ENCODE results near the gene APLNR.
A peak's percentile ranks its signal among the peaks of the same experiment; 100 is the strongest.

APLNR gene

DNA sequence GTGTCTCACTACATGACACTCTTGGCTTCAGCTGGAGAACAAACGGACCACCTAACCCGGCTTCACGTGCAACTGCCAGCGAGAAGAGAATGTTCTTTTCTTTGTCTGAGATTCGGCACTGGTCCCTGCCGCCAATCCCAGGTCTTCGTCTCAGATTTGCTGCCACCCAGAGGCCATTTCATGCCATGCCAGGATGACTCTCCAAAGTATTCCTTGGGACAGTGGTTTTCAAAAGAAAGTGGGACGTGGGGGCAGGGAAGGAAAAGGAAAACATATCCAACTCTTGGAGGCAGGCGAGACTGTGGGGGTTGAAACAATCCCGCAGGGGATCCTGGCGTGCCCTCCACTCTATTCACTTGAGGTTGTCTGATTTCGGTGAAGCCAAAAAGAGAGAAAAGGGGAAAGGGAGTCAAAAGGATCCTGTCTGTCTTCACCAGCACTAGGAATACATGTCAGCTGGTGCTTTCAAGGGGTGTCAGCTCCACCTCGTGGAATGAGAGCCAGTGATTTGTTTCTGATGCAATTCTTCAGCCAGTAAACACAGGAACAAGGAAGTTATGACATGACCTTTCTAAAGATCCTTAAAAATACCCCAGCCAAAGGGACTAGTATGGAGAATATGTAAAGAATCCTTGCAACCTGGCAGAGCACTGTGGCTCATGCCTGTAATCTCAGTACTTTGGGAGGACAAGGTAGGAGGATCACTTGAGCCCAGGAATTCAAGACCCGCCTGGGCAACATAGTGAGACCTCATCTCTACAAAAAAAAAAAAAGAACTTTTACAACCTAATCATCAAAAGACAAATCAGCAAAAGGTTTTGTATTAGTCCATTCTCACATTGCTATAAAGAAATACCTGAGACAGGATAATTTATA, 41.0 kb upstream of the APLNR start:
- H2AFZ ChIP-seq (ENCODE audit: low read depth) = 0 out of 2 replicates have a peak overlapping the region, but pooled peaks have one; percentile 27
- no peak overlapping the region for H3K4me2 ChIP-seq

DNA sequence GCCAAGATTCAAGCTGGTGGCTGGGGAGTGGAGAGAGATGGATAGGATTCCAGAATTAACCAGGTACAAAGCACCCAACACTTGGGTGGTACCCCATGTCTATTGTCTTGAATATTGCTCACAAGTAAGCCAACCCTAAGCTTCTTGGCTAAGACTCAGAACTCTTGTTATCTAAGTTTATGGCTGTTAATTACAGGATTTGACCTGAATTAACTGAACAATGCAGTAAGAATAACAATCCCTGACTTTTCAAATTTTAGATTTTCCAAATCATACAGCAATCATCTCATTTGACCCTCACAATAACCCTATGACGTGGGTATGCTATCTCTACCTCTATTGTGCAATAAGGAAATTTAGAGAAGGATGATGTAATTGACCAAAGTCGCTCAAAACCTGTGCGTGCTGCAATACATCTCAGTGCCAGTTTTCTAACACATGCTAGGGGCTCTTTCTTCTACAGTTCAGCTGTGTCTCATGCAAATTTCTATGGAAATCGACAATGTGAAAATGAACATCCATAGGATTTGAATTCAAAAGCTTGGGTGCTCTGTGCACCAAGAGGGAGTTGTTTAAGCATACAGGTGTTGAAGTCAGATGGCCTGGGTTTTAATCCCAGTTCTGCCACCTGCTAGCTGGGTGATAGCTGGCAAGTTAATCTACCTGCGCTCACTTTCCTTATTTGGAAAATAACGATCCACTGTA, 40.1 kb upstream of the APLNR start:
- Histone ChIP-seq H3K4me2 (no peak overlapping the region), H3K4me1 (ENCODE audit: low read depth, poor library complexity, severe bottlenecking) (no peaks in the 10 kb centered on the region), H3K9ac (no peak overlapping the region), H4K20me1 (ENCODE audit: insufficient read depth) (no peaks in the 10 kb centered on the region), H3K27ac (no peak overlapping the region), H3K27me3 (ENCODE audit: insufficient read depth, low read depth) (no peaks in the 10 kb centered on the region), H3K4me3 (IDR thresholded peaks at IDR 0.05; ENCODE audit: insufficient read depth, low read depth, low read length) (no peak overlapping the region), H3K79me2 (ENCODE audit: insufficient read depth, low read depth) (no peaks in the 10 kb centered on the region), H2AFZ (ENCODE audit: low read depth) (0 out of 2 replicates have a peak overlapping the region, but pooled peaks have one; percentile 27), H3K36me3 (ENCODE audit: insufficient read depth) (no peaks in the 10 kb centered on the region)
- TF ChIP-seq CTCF (conservative IDR thresholded peaks at IDR 0.05; ENCODE audit: low read depth, low read length) = no peak

More for the DNA sequence above, 41.0 kb upstream of the APLNR start:
- Histone ChIP-seq H3K4me1 (ENCODE audit: low read depth, poor library complexity, severe bottlenecking) (no peaks in the 10 kb centered on the region), H3K27ac (no peak overlapping the region), H3K36me3 (ENCODE audit: insufficient read depth) (no peaks in the 10 kb centered on the region), H3K27me3 (ENCODE audit: insufficient read depth, low read depth) (no peaks in the 10 kb centered on the region), H3K79me2 (ENCODE audit: insufficient read depth, low read depth) (no peaks in the 10 kb centered on the region), H3K9ac (no peak overlapping the region), H3K4me3 (IDR thresholded peaks at IDR 0.05; ENCODE audit: insufficient read depth, low read depth, low read length) (no peak overlapping the region), H4K20me1 (ENCODE audit: insufficient read depth) (no peaks in the 10 kb centered on the region)
- TF ChIP-seq CTCF (conservative IDR thresholded peaks at IDR 0.05; ENCODE audit: low read depth, low read length) = peak; percentile 87

DNA sequence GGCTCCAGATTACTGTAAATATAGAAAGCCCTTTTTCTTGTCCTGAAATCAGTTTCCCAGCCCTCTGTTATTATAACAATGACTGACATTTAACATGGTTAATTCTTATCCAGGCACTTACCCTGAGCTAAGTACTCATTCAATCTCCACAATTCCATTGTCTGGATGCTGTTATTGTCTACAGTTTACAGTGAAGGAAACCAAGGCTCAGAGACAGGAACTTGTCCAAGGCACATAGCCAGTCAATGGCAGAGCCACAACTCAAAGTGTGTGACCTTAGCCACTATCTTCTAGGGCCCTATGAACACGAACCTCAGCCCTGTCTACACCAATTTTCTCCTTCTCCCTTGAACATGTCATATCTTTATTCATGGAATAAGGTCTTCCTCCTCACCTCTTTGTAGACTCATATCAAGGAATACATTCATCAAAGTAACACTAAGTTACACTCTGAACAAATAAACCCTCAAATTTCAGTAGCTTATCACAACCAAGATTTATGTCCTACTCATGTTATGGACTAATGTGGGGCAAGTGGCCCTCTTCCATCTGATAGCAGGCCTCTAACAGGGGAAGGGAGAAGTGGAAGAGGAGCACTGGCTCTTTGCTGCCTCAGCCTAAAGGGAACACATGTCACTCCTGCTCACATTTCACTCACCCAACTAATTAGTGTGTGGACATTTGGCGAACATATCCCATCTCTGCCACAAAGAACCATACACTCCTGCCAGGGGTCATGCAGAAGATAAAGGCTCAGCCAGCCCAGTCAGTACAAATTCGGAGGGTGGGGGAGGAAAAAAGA, 39.3 kb upstream of the APLNR start:
- no peaks in the 10 kb centered on the region for H3K4me1 ChIP-seq (ENCODE audit: low read depth, poor library complexity, severe bottlenecking)
- no peak for TF ChIP-seq CTCF (conservative IDR thresholded peaks at IDR 0.05; ENCODE audit: low read depth, low read length)

DNA sequence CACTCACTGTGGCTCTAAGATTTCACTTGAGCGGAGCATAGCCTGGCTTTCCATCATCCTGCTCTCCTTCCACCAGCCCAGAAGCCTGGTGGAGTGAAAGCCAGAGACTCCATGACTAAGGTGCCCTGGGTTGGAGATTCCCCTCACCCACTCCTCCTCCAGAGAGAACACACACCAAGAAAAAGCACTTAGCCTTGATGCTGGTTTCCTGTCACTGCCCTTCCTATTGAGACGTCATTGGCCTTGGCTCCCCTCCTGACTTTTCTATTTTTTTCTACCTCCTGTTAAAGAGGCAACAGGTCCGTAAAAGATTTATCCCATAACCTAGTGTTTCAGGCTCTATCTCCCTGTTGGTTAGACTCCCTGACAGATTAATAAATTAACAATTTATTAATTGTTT, 38.5 kb upstream of the APLNR start:
- H3K36me3 ChIP-seq (ENCODE audit: insufficient read depth) = no peaks in the 10 kb centered on the region
- no peak overlapping the region for H3K4me3 ChIP-seq (IDR thresholded peaks at IDR 0.05; ENCODE audit: insufficient read depth, low read depth, low read length)
- H2AFZ ChIP-seq (ENCODE audit: low read depth) = no peak overlapping the region
- H4K20me1 ChIP-seq (ENCODE audit: insufficient read depth) = no peaks in the 10 kb centered on the region
- no peaks in the 10 kb centered on the region for H3K27me3 ChIP-seq (ENCODE audit: insufficient read depth, low read depth)
- no peak overlapping the region for H3K27ac ChIP-seq
- TF ChIP-seq CTCF (conservative IDR thresholded peaks at IDR 0.05; ENCODE audit: low read depth, low read length) = no peak
- H3K9ac ChIP-seq = no peak overlapping the region
- no peak overlapping the region for H3K4me2 ChIP-seq
- H3K4me1 ChIP-seq (ENCODE audit: low read depth, poor library complexity, severe bottlenecking) = no peaks in the 10 kb centered on the region
- no peaks in the 10 kb centered on the region for H3K79me2 ChIP-seq (ENCODE audit: insufficient read depth, low read depth)

More for the DNA sequence above, 39.3 kb upstream of the APLNR start:
- Histone ChIP-seq H3K4me2 (no peak overlapping the region), H3K36me3 (ENCODE audit: insufficient read depth) (no peaks in the 10 kb centered on the region), H3K27me3 (ENCODE audit: insufficient read depth, low read depth) (no peaks in the 10 kb centered on the region), H3K9ac (no peak overlapping the region), H3K79me2 (ENCODE audit: insufficient read depth, low read depth) (no peaks in the 10 kb centered on the region), H3K27ac (no peak overlapping the region), H3K4me3 (IDR thresholded peaks at IDR 0.05; ENCODE audit: insufficient read depth, low read depth, low read length) (no peak overlapping the region), H4K20me1 (ENCODE audit: insufficient read depth) (no peaks in the 10 kb centered on the region), H2AFZ (ENCODE audit: low read depth) (no peak overlapping the region)
